WERI-Rb-1 (cell line): Measurements from ENCODE around the gene CCDC177.

ENCODE experiments used
- DNase-seq: peaks from one replicate; pipeline ENCODE4 v3.0.0-alpha.2; 2020
- H3K27ac ChIP-seq: fragments of 250-450 bp; sonication (Bioruptor Pico); 2 replicates; pipeline ENCODE4 v1.5.1; 2020; ENCODE audit warnings: mild to moderate bottlenecking, moderate library complexity
- H3K27me3 ChIP-seq: fragments of 250-450 bp; sonication (Bioruptor Pico); 2 replicates; pipeline ENCODE4 v1.5.1; 2021; ENCODE audit warnings: mild to moderate bottlenecking, low read depth, moderate library complexity; ENCODE audit not compliant: insufficient read depth, severe bottlenecking
- H3K36me3 ChIP-seq: fragments of 250-450 bp; sonication (Bioruptor Pico); 2 replicates; pipeline ENCODE4 v1.5.1; 2020; ENCODE audit warnings: mild to moderate bottlenecking, moderate library complexity
- H3K4me3 ChIP-seq: 2 replicates; pipeline ENCODE4 v1.5.1; 2011; ENCODE audit warnings: low read depth, mild to moderate bottlenecking, control low read depth, low read length
- H3K9me3 ChIP-seq: fragments of 250-450 bp; sonication (Bioruptor Pico); 2 replicates; pipeline ENCODE4 v1.5.1; 2021; ENCODE audit warnings: mild to moderate bottlenecking, moderate library complexity; ENCODE audit not compliant: severe bottlenecking
- CTCF ChIP-seq: IDR thresholded peaks from 2 replicates; pipeline ENCODE4 v1.5.1; 2011; ENCODE audit warnings: low read depth, mild to moderate bottlenecking, control low read depth, inconsistent platforms, low read length

The CCDC177 gene

DNA sequence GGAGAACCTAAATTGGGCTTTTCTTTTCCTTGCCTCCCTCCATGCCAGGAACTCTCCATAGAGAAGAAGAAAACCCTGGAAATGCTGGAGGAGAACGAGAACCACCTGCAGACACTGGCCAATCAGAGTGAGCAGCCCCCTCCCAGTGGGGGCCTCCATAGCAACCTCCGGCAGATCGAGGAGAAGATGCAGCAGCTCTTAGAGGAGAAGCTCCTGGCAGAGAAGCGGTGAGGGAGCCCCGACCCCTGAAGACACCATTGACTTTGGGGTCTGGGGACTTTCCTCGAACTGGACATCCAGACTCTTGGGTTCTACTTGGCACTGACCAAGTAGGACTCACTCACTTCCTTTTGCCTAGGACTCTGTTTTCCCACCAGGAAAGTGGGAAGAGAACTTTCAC is 48.8 kb downstream of the CCDC177 start:
- TF ChIP-seq CTCF, result no peak
- H3K36me3 ChIP-seq, result no peaks in the 10 kb centered on the region
- no peaks in the 10 kb centered on the region for H3K27me3 ChIP-seq
- no peak for DNase-seq
- H3K4me3 ChIP-seq, result no peak overlapping the region
- no peak overlapping the region for H3K27ac ChIP-seq
- H3K9me3 ChIP-seq, result no peaks in the 10 kb centered on the region

GRCh38 chr14:69522026-69522425 is 52.6 kb downstream of the CCDC177 start:
- Histone ChIP-seq H3K36me3 (no peaks in the 10 kb centered on the region), H3K27ac (no peak overlapping the region), H3K4me3 (no peak overlapping the region), H3K27me3 (no peaks in the 10 kb centered on the region), H3K9me3 (no peaks in the 10 kb centered on the region)
- TF ChIP-seq CTCF, result no peak
- DNase-seq, result no peak
